ENCODE measurements around the gene HERC3.

The HERC3 gene

DNA sequence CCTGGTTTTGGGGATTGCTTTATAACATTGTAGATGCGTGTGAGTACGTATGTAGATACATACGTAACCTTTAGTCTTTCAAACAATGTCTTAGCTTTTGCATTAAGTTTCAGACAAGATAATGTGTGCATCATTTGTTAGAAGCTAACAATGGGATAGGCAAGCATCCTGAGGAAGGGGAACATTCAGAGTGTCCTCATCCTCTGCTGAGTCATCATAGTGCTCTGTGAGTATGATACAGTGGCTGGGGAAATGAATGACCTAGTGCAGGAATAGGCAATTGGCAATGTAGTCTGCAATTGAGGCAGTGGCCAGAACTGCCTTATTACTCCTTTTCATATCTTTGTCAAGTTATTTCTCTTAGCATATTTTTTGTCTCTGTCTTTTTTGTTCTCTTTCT, 98.1 kb downstream of the HERC3 start:
- no peak for TF ChIP-seq JUND (IDR thresholded peaks at IDR 0.05; ENCODE audit: low read depth)
- DNase-seq (ENCODE audit: low read depth in 1 of 2, low spot score in 1 of 2) = no peak
- in situ Hi-C loops (cut with HindIII; ENCODE audit: low pct_unique_long_range_greater_than_20kb, low sequenced_read_pairs) = no loop called here

- no peak for TF ChIP-seq JUND (IDR thresholded peaks at IDR 0.05; ENCODE audit: low read depth)
- no peak for DNase-seq (ENCODE audit: low read depth in 1 of 2, low spot score in 1 of 2)
- in situ Hi-C loops (cut with HindIII; ENCODE audit: low pct_unique_long_range_greater_than_20kb, low sequenced_read_pairs) = no loop called here
These were observed 101.5 kb downstream of the HERC3 start for GRCh38 chr4:88693792-88694191.

DNA sequence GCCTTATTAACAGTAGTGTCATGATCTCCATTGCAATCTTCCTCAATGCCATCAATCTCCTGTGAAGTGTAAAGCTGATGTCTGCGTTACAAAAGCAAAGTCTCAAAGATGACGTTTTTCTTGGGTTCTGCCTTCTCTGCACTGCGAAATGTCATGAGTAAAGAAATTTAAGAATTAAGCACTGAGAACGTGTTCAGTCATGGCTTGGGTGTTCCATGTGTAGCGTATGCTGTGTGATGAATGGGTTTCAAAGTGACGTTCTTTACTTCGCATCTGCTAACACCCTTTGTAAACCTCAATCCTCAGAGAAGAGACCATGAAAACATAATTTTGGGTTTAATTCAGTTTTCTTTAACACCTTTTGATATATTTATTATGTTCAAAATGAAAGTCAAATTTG, 104.3 kb downstream of the HERC3 start:
- in situ Hi-C loops (cut with HindIII; ENCODE audit: low pct_unique_long_range_greater_than_20kb, low sequenced_read_pairs) = no loop called here
- DNase-seq (ENCODE audit: low read depth in 1 of 2, low spot score in 1 of 2) = no peak
- TF ChIP-seq JUND (IDR thresholded peaks at IDR 0.05; ENCODE audit: low read depth) = no peak

DNA sequence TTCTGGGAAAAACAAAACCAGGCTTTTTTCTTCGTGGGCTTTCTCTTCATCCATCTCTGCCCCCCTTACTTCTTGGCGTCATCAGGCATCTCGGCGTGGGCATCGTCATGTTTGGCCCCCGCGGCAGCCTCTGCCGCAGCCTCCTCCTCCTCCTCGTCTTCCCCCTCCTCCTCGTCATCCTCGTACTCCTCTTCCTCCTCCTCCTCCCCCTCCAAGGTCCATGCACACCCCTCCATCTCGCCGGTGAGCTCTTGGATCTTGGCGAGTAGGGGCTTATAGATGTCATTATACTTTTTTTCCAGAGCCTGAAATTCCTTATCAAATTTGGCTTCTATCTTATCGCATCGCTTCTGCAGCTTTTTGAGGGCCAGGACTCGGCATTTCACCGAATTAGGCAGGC, 104.9 kb downstream of the HERC3 start:
- no peak for TF ChIP-seq JUND (IDR thresholded peaks at IDR 0.05; ENCODE audit: low read depth)
- no peak for DNase-seq (ENCODE audit: low read depth in 1 of 2, low spot score in 1 of 2)
- in situ Hi-C loops (cut with HindIII; ENCODE audit: low pct_unique_long_range_greater_than_20kb, low sequenced_read_pairs) = no loop called here

DNA sequence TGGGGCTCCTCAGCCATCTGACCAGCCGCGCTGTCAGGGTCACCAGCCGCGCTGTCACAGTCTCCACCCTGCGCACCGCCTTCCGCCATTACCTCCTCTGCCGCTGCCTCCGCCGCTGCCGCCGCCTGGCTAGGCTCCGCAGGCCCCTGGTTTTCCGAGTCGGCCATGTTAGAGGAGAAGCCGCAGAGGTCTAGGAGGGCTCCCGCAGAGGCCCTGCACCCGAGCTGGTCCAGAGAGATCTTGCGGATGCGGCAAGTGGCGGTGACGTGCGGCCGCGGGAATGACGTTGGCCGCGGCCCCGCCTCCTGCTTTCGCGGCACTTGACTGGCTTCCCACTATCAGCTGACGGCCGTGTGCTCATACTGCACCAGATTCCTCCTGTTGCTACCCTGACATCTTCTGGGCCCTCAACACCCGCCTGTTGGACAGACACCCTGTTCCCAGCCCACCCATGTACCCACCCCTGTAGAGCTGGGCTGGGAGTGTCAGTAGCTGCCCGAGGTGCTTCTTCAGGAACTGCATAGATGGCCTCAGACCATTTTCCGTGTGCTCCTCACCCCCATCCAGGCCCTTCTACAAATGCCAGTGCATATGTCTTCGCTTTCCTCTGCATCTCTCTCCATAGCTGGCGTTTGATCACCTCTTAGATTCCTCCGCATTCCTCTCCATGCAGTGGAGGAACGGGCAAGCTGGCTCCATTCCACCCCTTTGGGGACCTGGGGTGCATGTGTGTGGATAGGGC, 105.5 kb downstream of the HERC3 start, which contains the start of gene NAP1L5:
TSS of gene NAP1L5 (minus strand) at position 242 of the 742 bp plus-strand sequence. CDS start at position 167, 75 bp downstream.
- TF ChIP-seq JUND (IDR thresholded peaks at IDR 0.05; ENCODE audit: low read depth) = no peak
- no peak for DNase-seq (ENCODE audit: low read depth in 1 of 2, low spot score in 1 of 2)
- in situ Hi-C loops (cut with HindIII; ENCODE audit: low pct_unique_long_range_greater_than_20kb, low sequenced_read_pairs) = no loop called here

- TF ChIP-seq JUND (IDR thresholded peaks at IDR 0.05; ENCODE audit: low read depth) = no peak
- DNase-seq (ENCODE audit: low read depth in 1 of 2, low spot score in 1 of 2) = no peak
- in situ Hi-C loops (cut with HindIII; ENCODE audit: low pct_unique_long_range_greater_than_20kb, low sequenced_read_pairs) = no loop called here
These were observed 106.2 kb downstream of the HERC3 start for GRCh38 chr4:88698519-88698918.

GRCh38 chr4:88702782-88703181, 110.5 kb downstream of the HERC3 start:
- no peak for DNase-seq (ENCODE audit: low read depth in 1 of 2, low spot score in 1 of 2)
- TF ChIP-seq JUND (IDR thresholded peaks at IDR 0.05; ENCODE audit: low read depth) = no peak
- in situ Hi-C loops (cut with HindIII; ENCODE audit: low pct_unique_long_range_greater_than_20kb, low sequenced_read_pairs) = no loop called here

DNA sequence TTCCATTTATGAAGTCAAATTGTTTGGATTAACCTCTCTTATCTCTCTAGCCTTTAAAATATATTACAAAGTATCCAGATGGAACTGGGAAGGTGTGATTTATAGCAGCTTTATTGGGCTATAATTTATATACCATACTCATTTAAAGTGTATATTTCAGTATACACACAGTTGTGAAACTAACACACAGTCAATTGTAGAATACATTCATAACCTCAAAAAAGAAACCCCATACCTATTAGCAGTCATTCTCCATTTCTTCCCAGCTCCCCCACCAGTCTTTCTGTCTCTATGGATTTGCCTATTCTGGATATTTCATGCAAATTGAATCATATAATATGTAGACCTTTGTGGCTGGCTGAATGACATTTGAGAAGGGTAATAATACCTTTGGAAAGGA, 112.9 kb downstream of the HERC3 start:
- in situ Hi-C loops (cut with HindIII; ENCODE audit: low pct_unique_long_range_greater_than_20kb, low sequenced_read_pairs) = no loop called here
- TF ChIP-seq JUND (IDR thresholded peaks at IDR 0.05; ENCODE audit: low read depth) = no peak
- no peak for DNase-seq (ENCODE audit: low read depth in 1 of 2, low spot score in 1 of 2)

- in situ Hi-C loops (cut with HindIII; ENCODE audit: low pct_unique_long_range_greater_than_20kb, low sequenced_read_pairs) = no loop called here
- TF ChIP-seq JUND (IDR thresholded peaks at IDR 0.05; ENCODE audit: low read depth) = no peak
- no peak for DNase-seq (ENCODE audit: low read depth in 1 of 2, low spot score in 1 of 2)
These were observed 113.7 kb downstream of the HERC3 start for GRCh38 chr4:88705805-88706492.

- in situ Hi-C loops (cut with HindIII; ENCODE audit: low pct_unique_long_range_greater_than_20kb, low sequenced_read_pairs) = no loop called here
- DNase-seq (ENCODE audit: low read depth in 1 of 2, low spot score in 1 of 2) = peak; percentile 2 to 77
These were observed 114.3 kb downstream of the HERC3 start for GRCh38 chr4:88706574-88706973.

DNA sequence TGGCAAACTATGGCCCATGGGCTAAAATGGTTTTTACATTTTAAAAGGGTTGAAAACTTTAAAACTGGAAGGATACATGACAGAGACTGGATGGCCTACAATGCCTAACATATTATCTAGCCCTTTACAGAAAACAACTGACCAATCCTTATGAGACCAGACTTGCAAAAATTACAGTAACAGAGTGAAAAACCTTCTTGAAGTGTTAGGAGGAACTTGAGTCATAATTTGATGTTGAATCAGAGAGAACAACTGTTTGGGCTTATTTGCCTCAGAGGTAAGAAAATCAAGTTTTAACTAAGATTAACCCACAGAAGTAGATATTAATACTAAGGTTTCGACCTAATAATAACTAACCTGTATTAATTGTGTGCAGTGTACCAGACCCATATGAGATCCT, 117.7 kb downstream of the HERC3 start:
- DNase-seq (ENCODE audit: low read depth in 1 of 2, low spot score in 1 of 2) = no peak
- no peak for TF ChIP-seq JUND (IDR thresholded peaks at IDR 0.05; ENCODE audit: low read depth)
- in situ Hi-C loops (cut with HindIII; ENCODE audit: low pct_unique_long_range_greater_than_20kb, low sequenced_read_pairs) = no loop called here

More at GRCh38 chr4:88706574-88706973, 114.3 kb downstream of the HERC3 start:
- TF ChIP-seq JUND (IDR thresholded peaks at IDR 0.05; ENCODE audit: low read depth) = no peak

DNA sequence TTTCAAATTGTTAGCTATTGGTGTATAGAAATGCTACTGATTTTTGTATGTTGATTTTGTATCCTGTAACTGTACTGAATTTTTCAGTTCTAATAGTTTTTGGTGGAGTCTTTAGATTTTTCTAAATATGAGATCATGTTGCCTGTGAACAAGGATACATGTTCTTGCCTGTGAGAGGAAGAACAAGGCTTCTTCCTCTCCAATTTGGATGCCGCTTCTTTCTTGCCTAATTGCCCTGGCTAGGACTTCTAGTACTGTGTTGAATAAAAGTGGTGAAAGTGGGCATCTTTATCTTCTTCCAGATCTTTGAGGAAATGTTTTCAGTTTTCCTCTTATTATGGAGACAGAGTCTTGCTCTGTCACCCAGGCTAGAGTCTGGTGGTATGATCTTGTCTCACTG, 121.5 kb downstream of the HERC3 start:
- in situ Hi-C loops (cut with HindIII; ENCODE audit: low pct_unique_long_range_greater_than_20kb, low sequenced_read_pairs) = no loop called here
- TF ChIP-seq JUND (IDR thresholded peaks at IDR 0.05; ENCODE audit: low read depth) = no peak
- no peak for DNase-seq (ENCODE audit: low read depth in 1 of 2, low spot score in 1 of 2)

GRCh38 chr4:88718098-88718497, 125.8 kb downstream of the HERC3 start:
- DNase-seq (ENCODE audit: low read depth in 1 of 2, low spot score in 1 of 2) = no peak
- in situ Hi-C loops (cut with HindIII; ENCODE audit: low pct_unique_long_range_greater_than_20kb, low sequenced_read_pairs) = no loop called here
- no peak for TF ChIP-seq JUND (IDR thresholded peaks at IDR 0.05; ENCODE audit: low read depth)

All from T47D (cell line).